HUES6 (cell line): ENCODE results near the gene ELP2.

Experiments
- H3K27ac ChIP-seq: 2 replicates; pipeline ENCODE4 v1.7.0; 2013; ENCODE audit warnings: low read depth, mild to moderate bottlenecking, low read length, inconsistent platforms
- H3K27me3 ChIP-seq: 2 replicates; pipeline ENCODE4 v1.6.1; 2013; ENCODE audit warnings: low read length; ENCODE audit not compliant: control insufficient read depth, insufficient read depth
- H3K36me3 ChIP-seq: 2 replicates; pipeline ENCODE4 v1.6.1; 2013; ENCODE audit warnings: low read length; ENCODE audit not compliant: control insufficient read depth, insufficient read depth
- H3K4me1 ChIP-seq: 2 replicates; pipeline ENCODE4 v1.6.1; 2013; ENCODE audit warnings: low read length; ENCODE audit not compliant: control insufficient read depth, insufficient read depth
- H3K4me3 ChIP-seq: 2 replicates; pipeline ENCODE4 v1.5.1; 2013; ENCODE audit warnings: low read depth, low read length
- H3K9ac ChIP-seq: one replicate; pipeline ENCODE4 v1.6.1; 2013; ENCODE audit warnings: mild to moderate bottlenecking, low read length
- H3K9me3 ChIP-seq: 2 replicates; pipeline ENCODE4 v1.6.1; 2013; ENCODE audit warnings: low read depth, low read length; ENCODE audit not compliant: control insufficient read depth, insufficient read depth

ELP2 gene

DNA sequence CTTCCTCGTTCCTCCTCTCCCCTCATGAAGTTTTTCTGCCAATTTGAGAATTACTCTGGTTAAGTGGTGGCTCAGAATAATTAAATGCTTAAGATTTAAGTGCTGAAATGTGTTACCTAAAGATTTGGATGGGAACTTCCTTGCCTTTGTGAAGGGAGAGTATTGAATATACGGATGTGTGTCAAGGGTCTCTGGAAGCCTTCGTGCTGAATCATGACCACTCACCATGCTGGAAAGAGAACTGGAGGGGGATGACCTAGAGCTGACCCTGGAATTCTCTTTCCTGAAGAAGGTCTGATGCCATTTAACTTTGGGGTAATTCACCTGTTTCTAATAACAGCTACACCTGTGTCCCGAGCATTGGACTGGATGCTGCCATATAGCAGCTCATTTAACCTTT is 59.8 kb downstream of the ELP2 start:
- Histone ChIP-seq H3K4me3 (no peak overlapping the region), H3K9me3 (no peaks in the 10 kb centered on the region), H3K4me1 (peaks cover 18% of the 10 kb centered on the region), H3K36me3 (no peaks in the 10 kb centered on the region; the same call in 1 of the 2 replicates), H3K27ac (no peak overlapping the region), H3K9ac (no peak overlapping the region), H3K27me3 (peaks cover 53% of the 10 kb centered on the region)

DNA sequence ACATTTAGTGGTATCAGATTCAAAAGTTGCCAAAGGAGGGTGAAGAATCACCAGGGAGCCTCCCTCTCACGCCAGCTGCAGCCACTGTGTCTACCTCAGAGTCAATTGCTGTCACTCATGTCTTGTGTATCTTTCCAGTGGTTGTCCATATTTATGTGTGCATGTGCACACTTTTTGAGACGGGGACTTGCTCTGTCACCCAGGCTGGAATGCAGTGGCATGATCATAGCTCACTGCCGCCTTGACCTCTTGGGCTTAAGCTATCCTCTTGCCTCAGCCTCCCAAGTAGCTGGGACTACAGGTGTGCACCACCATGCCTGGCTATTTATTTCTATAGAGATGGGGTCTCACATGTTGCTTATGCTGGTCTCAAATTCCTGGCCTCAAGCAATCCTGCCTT is 61.6 kb downstream of the ELP2 start:
- H3K27me3 ChIP-seq, result peaks cover 35% of the 10 kb centered on the region
- H3K9ac ChIP-seq, result no peak overlapping the region
- no peak overlapping the region for H3K27ac ChIP-seq
- no peaks in the 10 kb centered on the region; the same call in 1 of the 2 replicates for H3K36me3 ChIP-seq
- no peak overlapping the region for H3K4me3 ChIP-seq
- peaks cover 16% of the 10 kb centered on the region for H3K4me1 ChIP-seq
- H3K9me3 ChIP-seq, result no peaks in the 10 kb centered on the region

DNA sequence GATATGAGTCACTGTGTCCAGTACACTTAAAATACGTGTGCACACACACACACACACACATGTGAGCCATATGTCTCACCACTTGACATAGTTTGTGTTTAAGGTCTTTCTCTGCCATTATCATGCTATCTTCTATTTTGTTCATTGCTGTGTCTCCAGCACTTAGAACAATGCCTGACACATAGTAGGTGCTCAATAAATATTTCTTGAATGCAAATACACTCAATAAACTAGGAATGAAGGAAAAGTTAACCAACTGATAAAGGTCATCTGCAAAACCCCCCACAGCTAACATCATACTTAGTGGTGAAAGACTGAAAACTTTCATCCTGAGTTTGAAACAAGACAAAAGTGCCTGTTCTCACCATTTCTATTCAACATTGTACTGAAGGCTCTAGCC is 62.0 kb downstream of the ELP2 start:
- peaks cover 31% of the 10 kb centered on the region for H3K27me3 ChIP-seq
- peaks cover 14% of the 10 kb centered on the region for H3K4me1 ChIP-seq
- H3K36me3 ChIP-seq, result no peaks in the 10 kb centered on the region; the same call in 1 of the 2 replicates
- no peak overlapping the region for H3K9ac ChIP-seq
- H3K4me3 ChIP-seq, result no peak overlapping the region
- no peak overlapping the region for H3K27ac ChIP-seq
- H3K9me3 ChIP-seq, result no peaks in the 10 kb centered on the region

DNA sequence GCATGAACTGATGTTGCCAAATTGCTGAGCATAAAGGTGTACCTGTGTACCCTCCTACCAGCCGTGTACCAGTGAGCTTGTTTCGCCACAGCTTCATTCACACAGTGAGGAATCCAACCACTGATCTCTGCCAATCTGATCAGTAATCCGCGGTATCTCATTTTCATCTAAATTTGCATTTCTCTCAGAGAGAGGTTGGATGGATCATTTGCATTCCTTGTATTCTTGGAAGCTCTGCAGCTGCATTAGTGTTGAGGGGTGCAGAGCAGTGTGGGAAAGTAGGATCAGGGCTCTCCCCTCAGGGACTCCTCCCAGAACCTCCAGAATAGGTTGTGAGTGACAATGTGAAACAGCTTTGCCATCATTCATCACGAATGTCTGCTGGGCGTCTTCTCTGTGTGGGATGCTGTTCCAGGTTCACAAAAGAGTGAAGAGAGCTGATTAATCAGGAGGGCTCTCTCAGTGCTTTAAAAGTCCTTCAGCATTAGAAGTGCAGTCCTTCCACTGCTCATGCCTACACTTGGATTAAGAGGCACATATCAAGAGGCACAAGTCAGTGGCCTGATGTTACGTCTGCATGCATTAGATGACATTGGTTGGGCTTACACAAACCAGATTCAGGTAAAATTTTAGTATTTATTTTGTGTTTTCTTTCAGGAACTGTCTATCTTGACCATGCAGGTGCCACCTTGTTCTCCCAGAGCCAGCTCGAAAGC is 65.1 kb downstream of the ELP2 start:
- H3K9ac ChIP-seq, result no peak overlapping the region
- H3K27me3 ChIP-seq, result peaks cover 2% of the 10 kb centered on the region; the same call in 1 of the 2 replicates
- no peaks in the 10 kb centered on the region for H3K4me1 ChIP-seq
- H3K27ac ChIP-seq, result no peak overlapping the region
- no peaks in the 10 kb centered on the region for H3K9me3 ChIP-seq
- H3K4me3 ChIP-seq, result no peak overlapping the region
- no peaks in the 10 kb centered on the region; the same call in 1 of the 2 replicates for H3K36me3 ChIP-seq

DNA sequence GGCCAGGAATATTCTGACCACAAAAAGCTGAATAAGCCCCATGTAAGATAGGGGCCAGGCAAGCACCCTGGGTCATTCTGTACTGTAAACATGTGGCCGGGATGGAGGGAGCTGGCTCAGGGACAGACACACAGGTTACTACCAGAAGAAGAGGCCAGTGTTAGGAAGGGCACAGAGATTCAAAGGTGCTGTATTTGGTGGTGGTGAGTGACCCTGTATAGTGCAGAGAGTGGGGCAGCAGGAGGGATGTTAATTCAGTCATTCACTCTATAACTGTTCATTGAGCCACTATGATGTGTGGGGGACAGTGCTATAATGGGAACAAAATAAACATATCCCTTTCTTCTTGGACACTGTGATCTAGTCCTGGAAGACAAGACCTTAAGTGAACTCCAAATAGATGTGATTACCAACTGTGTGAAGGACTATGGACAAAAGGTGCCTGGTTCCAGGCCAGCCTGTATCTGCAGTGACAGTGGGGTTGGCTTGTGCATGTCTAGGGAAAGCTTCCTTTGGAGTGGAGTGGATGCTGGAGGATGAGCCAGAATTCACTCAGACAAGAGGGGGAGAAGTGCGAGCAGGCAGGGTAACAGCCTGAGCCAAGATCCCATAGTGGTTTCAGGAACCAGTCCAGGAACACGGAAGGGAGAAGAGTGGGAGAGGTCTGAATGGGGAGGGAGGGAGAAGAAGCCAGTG is 65.9 kb downstream of the ELP2 start:
- Histone ChIP-seq H3K36me3 (no peaks in the 10 kb centered on the region; the same call in 1 of the 2 replicates), H3K4me3 (no peak overlapping the region), H3K9me3 (no peaks in the 10 kb centered on the region), H3K4me1 (no peaks in the 10 kb centered on the region), H3K27me3 (no peaks in the 10 kb centered on the region), H3K9ac (no peak overlapping the region), H3K27ac (no peak overlapping the region)

DNA sequence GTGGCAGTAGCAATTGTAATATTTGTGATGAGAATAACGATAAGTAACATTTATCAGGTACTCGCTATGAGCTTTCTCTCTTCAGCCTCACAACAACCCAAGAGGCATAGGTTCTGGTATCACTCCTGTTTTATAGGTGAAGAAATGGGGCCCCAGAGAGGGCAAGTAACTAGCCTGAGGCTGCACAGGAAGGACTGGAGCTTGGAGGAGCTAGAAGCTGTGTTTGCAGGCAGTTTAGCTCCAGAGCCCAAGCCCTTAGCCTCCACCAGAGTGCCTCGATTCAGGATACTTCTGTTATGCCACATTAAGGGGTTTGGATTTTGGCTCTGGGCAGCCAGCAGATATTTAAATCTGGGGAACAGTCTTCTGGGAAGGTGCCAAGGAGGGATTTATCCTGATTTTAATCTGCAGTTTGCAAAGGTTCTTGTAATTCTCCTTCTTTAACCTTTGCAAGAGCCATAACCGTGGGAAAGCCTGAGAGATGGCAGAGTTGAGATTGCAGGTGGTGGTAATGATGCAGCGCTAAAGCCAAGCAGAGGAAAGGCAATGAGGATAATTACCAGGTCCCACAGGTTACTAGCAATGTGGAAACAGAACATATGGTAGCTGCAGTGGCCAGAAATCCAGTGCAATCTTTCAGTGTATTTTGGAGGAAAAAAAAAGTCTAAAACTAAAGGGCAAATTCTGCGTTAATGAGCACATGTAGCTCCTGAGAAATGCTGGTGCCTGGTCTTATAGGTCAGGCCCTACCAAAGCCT is 66.7 kb downstream of the ELP2 start:
- Histone ChIP-seq H3K36me3 (no peaks in the 10 kb centered on the region; the same call in 1 of the 2 replicates), H3K9me3 (no peaks in the 10 kb centered on the region), H3K27me3 (no peaks in the 10 kb centered on the region), H3K27ac (no peak overlapping the region), H3K4me1 (no peaks in the 10 kb centered on the region), H3K9ac (no peak overlapping the region), H3K4me3 (no peak overlapping the region)

DNA sequence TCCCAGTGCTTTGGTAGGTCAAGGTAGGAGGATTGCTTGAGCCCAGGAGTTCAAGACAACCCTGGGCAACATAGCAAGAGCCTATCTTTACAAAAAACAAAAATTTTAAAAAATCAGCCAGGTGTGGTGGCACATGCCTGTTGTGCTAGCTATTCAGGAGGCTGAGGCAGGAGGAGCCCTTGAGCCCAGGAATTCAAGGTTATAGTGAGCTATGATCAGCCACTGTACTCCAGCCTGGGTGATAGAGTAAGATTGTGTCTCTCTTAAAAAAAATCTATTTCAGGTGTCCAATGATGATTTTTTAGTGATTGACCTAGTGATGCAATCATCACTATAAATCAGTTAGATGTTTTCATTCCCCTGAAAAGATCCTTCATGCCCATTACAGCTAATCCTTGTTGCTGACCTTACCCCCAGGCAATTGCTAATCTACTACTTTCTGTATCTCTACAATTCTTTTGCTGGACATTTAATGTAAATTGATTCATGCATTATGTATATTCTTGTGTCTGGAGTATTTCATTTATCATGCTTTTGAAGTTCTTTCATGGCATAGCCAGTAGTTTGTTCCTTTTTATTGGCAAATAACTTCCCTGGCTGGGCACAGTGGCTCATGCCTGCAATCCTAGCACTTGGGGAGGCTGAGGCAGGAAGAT is 67.9 kb downstream of the ELP2 start:
- Histone ChIP-seq H3K36me3 (no peaks in the 10 kb centered on the region), H3K4me1 (no peaks in the 10 kb centered on the region), H3K27me3 (no peaks in the 10 kb centered on the region), H3K9me3 (no peaks in the 10 kb centered on the region), H3K4me3 (no peak overlapping the region), H3K27ac (no peak overlapping the region), H3K9ac (no peak overlapping the region)

DNA sequence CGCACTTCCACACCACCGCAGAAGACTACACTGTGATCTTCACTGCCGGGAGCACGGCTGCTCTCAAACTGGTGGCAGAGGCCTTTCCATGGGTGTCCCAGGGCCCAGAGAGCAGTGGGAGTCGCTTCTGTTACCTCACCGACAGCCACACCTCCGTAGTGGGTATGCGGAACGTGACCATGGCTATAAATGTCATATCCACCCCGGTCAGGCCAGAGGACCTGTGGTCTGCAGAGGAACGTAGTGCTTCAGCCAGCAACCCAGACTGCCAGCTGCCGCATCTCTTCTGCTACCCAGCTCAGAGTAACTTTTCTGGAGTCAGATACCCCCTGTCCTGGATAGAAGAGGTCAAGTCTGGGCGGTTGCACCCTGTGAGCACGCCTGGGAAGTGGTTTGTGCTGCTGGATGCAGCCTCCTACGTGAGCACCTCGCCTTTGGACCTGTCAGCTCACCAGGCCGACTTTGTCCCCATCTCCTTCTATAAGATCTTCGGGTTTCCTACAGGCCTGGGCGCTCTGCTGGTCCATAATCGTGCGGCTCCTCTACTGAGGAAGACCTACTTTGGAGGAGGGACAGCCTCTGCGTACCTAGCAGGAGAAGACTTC is 70.1 kb downstream of the ELP2 start:
- H3K27me3 ChIP-seq, result no peaks in the 10 kb centered on the region
- H3K27ac ChIP-seq, result no peak overlapping the region
- no peaks in the 10 kb centered on the region for H3K36me3 ChIP-seq
- no peak overlapping the region for H3K4me3 ChIP-seq
- H3K4me1 ChIP-seq, result no peaks in the 10 kb centered on the region
- no peak overlapping the region for H3K9ac ChIP-seq
- H3K9me3 ChIP-seq, result no peaks in the 10 kb centered on the region

DNA sequence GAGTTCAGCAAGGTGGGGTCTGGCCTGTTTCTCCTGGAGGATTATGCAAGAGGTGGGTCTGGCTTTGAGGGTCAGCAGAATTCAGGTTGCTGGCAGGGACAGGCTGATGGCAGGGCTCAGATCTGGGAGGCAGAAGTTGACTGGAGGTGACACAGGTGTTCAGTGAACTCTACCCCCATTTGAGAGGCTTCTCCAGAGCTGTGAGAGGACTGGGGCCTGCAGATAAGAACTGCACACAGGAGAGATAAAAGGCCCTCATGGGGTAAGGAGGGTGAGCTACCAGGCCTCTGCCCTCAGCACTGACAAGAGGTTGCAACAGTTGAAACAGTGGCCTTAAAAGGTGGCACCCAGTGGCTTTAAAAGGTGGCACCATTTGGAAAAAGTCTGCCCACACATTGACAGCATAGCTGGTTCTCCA is 70.7 kb downstream of the ELP2 start:
- no peak overlapping the region for H3K27ac ChIP-seq
- no peak overlapping the region for H3K4me3 ChIP-seq
- no peaks in the 10 kb centered on the region for H3K9me3 ChIP-seq
- H3K27me3 ChIP-seq, result no peaks in the 10 kb centered on the region
- H3K36me3 ChIP-seq, result no peaks in the 10 kb centered on the region
- H3K9ac ChIP-seq, result no peak overlapping the region
- no peaks in the 10 kb centered on the region for H3K4me1 ChIP-seq

DNA sequence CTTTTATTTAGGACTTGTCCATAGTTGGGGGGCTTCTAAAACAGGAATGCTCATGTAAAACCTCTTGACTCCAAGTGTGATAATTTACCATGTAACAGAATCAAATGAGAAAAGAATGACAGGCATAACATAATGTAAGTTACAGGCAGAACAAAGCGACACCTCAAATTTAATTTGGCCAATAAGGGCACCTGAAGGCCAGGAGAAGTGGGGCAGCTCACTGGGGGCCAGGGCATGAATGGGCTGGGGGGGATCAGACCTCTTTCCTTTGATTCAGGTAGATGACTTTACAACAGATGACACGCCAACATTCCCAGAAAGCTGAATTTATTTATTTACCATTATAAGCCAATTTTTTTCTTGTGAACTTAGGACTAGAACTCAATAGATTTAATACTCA is 72.1 kb downstream of the ELP2 start:
- no peak overlapping the region for H3K4me3 ChIP-seq
- no peaks in the 10 kb centered on the region for H3K36me3 ChIP-seq
- H3K9me3 ChIP-seq, result no peaks in the 10 kb centered on the region
- no peak overlapping the region for H3K9ac ChIP-seq
- H3K27me3 ChIP-seq, result no peaks in the 10 kb centered on the region
- no peaks in the 10 kb centered on the region for H3K4me1 ChIP-seq
- no peak overlapping the region for H3K27ac ChIP-seq
